Activated T-cell treated with anti-CD3 and anti-CD28 coated beads, Interleukin-2, amount 50 U/mL, for 72 hours (primary cell): ENCODE data around the gene CADM1. TPM values are rescaled to one million over a fixed set of nuclear protein-coding genes. Genes with fewer than 3 reads are reported as not detected.
"Not testable (repeated sequence)": the region's sequence is repeated elsewhere in the genome, so short reads cannot be mapped to it uniquely, and the experiment has no call there.

Source experiments
- ATAC-seq, 2 donors: fragments of 150-1000 bp; cut with Tn5 transposase; replicated peaks in 1 of 2; 2 replicates each; pipeline ENCODE4 v1.10.0; 2021; ENCODE audit warnings: moderate library complexity in 2 of 2, mild to moderate bottlenecking in 1 of 2
- DNase-seq, 2 donors: peaks; one replicate each; pipeline ENCODE4 v3.0.0; 2021 to 2022; ENCODE audit warnings: mixed read lengths in 1 of 2
- H3K27ac Mint-ChIP-seq: one replicate; pipeline ENCODE4 v1.8.0; 2022; ENCODE audit warnings: mild to moderate bottlenecking, moderate library complexity, mixed read lengths
- H3K27me3 Mint-ChIP-seq: one replicate; pipeline ENCODE4 v1.8.0; 2022; ENCODE audit warnings: low read depth, mixed read lengths
- H3K36me3 Mint-ChIP-seq, 2 donors: one replicate each; pipeline ENCODE4 v1.8.0; 2022; ENCODE audit warnings: mixed read lengths in 2 of 2, mild to moderate bottlenecking in 1 of 2; ENCODE audit not compliant: insufficient read depth in 2 of 2
- H3K4me1 Mint-ChIP-seq: one replicate; pipeline ENCODE4 v1.8.0; 2022; ENCODE audit warnings: low read depth, mixed read lengths
- H3K4me3 Mint-ChIP-seq, 2 donors: one replicate each; pipeline ENCODE4 v1.8.0; 2022; ENCODE audit warnings: mild to moderate bottlenecking in 2 of 2, mixed read lengths in 2 of 2, moderate library complexity in 2 of 2
- H3K9me3 Mint-ChIP-seq, 2 donors: one replicate each; pipeline ENCODE4 v1.8.0; 2022; ENCODE audit warnings: mixed read lengths in 2 of 2
- total RNA-seq, 2 donors: library from RNA; stranded (reverse); gene quantifications; one replicate each; pipeline ENCODE4 v1.2.3, GENCODE V29; 2022

CADM1 gene
- total RNA-seq, 2 donors from 2014 or later, result 1.7 to 2.1 TPM

DNA sequence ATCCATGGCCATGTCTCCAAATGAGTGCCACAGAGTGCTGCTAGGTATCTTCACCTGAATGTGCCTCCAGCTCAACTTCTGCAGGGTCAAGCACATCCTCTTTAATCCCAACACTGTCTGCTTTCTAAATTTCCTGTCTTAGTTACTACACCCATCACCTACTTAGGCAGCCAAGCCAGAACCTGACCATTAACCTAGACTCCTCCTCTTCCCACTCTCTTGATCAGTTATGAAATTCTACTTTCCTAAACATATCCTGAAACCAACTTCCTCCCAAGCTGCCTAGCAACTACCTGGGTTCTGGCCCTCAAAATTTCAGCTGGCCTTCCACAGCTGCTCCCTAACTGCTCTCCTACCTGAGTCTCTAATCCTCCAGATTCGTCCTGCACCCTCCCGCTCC, 22.7 kb downstream of the CADM1 start:
- Mint-ChIP-seq H3K27ac (no peak overlapping the region), H3K4me1 (no peaks in the 10 kb centered on the region), H3K36me3 (peaks cover 0 to 6% of the 10 kb centered on the region in 2 donors), H3K9me3 (peaks cover 6 to 7% of the 10 kb centered on the region in 2 donors), H3K27me3 (no peaks in the 10 kb centered on the region), H3K4me3 (no peak overlapping the region)
- ATAC-seq, result no peak
- no peak for DNase-seq

DNA sequence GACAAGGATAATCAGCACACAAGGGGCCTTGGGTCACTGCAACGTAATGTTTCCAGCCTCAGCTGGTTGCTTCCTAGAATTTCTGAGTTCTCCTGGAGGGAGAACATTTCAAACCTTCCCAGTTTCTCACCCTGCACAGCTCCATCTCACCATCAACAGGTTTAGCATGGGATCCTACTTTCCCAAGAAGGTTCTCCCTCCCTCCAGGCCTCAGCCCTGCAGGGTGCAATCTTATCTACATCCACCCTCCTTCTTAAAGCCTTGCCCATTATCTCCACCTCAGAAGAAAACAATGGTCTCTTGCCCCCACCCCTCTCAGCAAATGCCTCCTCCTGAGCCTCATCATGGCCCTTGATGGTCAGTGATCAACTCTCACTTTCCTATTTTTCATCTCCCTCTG, 23.6 kb downstream of the CADM1 start:
- Mint-ChIP-seq H3K9me3 (peaks cover 2 to 3% of the 10 kb centered on the region in 2 donors), H3K4me1 (no peaks in the 10 kb centered on the region), H3K27me3 (no peaks in the 10 kb centered on the region), H3K4me3 (no peak overlapping the region), H3K36me3 (peaks cover 0 to 1% of the 10 kb centered on the region in 2 donors), H3K27ac (no peak overlapping the region)
- ATAC-seq, result no peak
- no peak for DNase-seq

DNA sequence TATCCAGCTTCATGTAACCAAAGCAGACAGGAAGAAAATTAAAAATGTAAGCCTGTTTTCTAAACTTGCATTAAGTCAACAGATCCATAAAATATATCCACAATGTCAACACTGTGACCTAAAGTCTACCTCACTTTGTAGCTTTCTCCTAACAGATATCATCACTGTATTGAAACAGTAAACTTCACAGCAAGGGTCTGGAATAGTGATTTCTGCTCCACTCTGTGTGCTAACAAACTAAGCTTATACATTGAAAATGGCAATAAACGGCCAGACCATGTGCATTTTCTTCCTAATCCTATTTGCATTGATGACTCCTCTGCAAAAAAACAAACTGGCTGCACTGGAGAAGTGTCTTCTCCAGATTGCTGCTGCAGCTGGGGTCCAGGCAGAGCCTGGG, 26.8 kb downstream of the CADM1 start:
- DNase-seq (no peak), ATAC-seq (no peak)
- peaks cover 1 to 2% of the 10 kb centered on the region in 2 donors for H3K9me3 Mint-ChIP-seq
- H3K27ac Mint-ChIP-seq, result no peak overlapping the region
- no peak overlapping the region for H3K4me3 Mint-ChIP-seq
- H3K27me3 Mint-ChIP-seq, result no peaks in the 10 kb centered on the region
- H3K36me3 Mint-ChIP-seq, result peaks cover 0 to 1% of the 10 kb centered on the region in 2 donors
- no peaks in the 10 kb centered on the region for H3K4me1 Mint-ChIP-seq

DNA sequence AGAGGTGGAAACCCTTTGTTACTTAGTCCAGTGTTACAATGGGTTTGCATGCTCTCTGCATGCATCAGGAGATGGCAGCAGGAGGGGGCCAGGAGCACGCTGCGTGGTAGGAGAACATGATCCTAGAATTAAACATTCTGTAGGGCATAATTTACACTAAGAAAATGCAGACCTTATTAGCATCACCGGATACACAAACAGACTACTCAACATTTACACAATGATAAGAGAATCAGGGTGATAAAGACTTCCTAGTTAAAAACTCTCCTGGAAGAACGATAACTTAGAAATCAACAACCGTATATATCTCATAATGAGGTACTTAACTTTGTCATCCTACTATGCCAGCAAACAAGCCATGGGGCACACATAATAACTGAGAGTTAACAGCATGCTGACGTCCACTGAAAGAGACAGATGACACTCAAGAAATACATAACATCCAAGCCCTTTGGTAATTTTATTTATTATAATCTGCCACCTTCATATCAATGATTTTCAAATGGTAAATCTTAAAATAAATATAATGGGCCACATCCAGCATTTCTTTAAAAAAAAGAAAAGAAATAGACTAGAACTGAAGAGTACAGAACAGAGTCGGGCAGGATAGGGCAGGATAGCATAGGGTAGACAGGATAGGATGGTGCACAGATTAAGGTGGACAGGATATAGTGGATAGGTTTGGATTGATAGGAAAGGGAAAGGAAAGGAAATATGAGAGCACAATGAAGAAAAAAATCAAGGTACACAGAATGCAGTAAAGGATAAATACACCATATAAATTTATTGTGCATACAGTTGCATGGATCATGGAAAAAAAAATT, 27.5 kb downstream of the CADM1 start:
- peaks cover 0 to 1% of the 10 kb centered on the region in 2 donors for H3K36me3 Mint-ChIP-seq
- peaks cover 2 to 4% of the 10 kb centered on the region in 2 donors for H3K9me3 Mint-ChIP-seq
- H3K4me1 Mint-ChIP-seq, result no peaks in the 10 kb centered on the region
- DNase-seq (no peak), ATAC-seq (no peak)
- no peak overlapping the region for H3K4me3 Mint-ChIP-seq
- H3K27me3 Mint-ChIP-seq, result peaks cover 4% of the 10 kb centered on the region
- H3K27ac Mint-ChIP-seq, result no peak overlapping the region

DNA sequence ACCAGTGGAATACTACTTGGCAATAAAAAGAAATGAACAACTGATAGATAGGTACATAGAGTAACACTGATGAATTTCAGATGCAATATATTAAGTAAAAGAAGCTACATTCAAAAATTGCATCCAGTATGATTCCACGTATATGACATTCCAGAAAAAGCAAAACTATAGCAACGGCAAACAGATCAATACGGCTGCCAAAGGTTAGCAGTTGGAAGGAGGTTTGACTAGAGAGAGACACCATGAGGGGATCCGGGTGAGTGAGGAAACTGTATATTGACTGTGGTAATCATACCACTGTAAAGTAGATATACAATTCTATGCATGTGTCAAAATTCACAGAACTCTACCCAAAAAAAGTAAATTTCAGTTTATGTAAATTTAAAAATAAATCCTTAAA, 28.7 kb downstream of the CADM1 start:
- no peak overlapping the region for H3K27ac Mint-ChIP-seq
- peaks cover 13% of the 10 kb centered on the region for H3K27me3 Mint-ChIP-seq
- no peaks in the 10 kb centered on the region for H3K4me1 Mint-ChIP-seq
- peaks cover 3 to 6% of the 10 kb centered on the region in 2 donors for H3K9me3 Mint-ChIP-seq
- no peak for ATAC-seq
- H3K36me3 Mint-ChIP-seq, result peaks cover 0 to 1% of the 10 kb centered on the region in 2 donors
- no peak for DNase-seq
- no peak overlapping the region for H3K4me3 Mint-ChIP-seq

DNA sequence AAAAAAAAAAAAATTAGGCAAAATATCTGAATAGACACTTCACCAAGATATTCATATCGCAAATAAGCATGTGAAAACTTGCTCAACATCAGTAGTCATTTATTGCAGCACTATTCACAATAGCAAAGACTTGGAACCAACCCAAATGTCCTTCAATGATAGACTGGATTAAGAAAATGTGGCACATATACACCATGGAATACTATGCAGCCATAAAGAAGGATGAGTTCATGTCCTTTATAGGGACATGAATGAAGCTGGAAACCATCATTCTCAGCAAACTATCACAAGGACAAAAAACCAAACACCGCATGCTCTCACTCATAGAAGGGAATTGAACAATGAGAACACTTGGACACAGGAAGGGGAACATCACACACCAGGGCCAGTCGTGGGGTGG, 29.9 kb downstream of the CADM1 start:
- not testable (repeated sequence) for H3K27ac Mint-ChIP-seq, H3K36me3 Mint-ChIP-seq, H3K4me3 Mint-ChIP-seq, ATAC-seq, H3K9me3 Mint-ChIP-seq, H3K4me1 Mint-ChIP-seq, DNase-seq
- H3K27me3 Mint-ChIP-seq, result peaks cover 13% of the 10 kb centered on the region

DNA sequence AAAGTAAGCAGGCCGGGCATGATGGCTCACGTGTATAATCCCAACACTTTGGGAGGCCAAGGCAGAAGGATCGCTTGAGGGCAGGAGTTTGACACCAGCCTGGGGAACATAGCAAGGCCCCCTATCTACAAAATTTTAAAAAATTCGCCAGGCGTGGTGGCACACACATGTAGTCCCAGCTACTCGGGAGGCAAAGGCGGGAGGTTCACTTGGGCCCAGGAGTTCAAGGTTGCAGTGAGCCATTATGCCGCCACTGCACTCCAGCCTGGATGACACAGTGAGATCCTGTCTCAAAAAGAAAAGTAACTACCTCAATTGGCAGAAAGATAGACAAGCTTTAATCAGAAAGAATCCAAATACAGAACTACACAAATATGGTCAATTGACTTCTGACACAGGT, 31.0 kb downstream of the CADM1 start:
- Mint-ChIP-seq H3K4me3 (no peak overlapping the region), H3K27me3 (peaks cover 13% of the 10 kb centered on the region), H3K27ac (no peak overlapping the region), H3K9me3 (peaks cover 3 to 6% of the 10 kb centered on the region in 2 donors), H3K4me1 (no peaks in the 10 kb centered on the region), H3K36me3 (peaks cover 0 to 1% of the 10 kb centered on the region in 2 donors)
- ATAC-seq (no peak), DNase-seq (no peak)

DNA sequence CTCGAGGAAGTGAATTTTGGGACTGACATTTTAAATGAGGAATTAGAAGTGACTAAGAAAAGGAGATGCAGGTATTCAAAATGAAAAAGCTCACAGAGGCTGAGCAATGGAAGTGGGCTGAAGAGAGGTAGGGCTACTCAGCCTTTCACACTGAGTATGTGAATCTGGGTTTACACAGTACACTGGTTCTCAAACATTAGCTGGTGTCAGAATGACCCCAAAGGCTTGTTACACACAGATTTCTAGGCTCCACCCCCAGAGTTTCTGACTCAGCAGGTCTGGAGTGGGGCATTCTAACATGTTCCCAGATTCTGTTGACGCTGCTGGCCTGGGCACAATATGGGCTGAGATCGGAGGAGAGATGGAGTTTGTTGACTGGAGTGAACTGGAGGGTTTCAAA, 32.8 kb downstream of the CADM1 start:
- Mint-ChIP-seq H3K4me3 (no peak overlapping the region), H3K9me3 (peaks cover 3 to 6% of the 10 kb centered on the region in 2 donors), H3K4me1 (no peaks in the 10 kb centered on the region), H3K36me3 (peaks cover 0 to 1% of the 10 kb centered on the region in 2 donors), H3K27ac (no peak overlapping the region), H3K27me3 (peaks cover 13% of the 10 kb centered on the region)
- ATAC-seq (peak in 1 of 2 donors; percentile 59), DNase-seq (no peak)

DNA sequence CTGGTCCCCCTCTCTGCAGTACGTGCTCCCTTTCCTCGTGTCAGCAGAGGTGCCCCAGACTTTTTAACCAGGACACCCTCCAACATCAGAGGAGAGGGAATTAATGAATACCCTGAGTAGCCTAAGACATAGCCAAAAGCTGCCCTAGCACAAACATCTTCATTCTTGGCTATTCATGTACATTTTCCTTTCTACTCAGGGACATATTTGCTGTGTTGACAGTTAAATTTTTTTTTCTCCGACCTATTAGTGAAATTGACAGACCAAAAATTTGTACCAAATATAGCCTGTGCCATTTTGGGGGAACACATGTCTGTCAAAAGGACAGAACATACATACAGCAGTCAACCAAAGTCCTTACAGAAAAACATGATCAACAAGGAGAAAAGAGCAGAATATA, 33.3 kb downstream of the CADM1 start:
- Mint-ChIP-seq H3K4me3 (no peak overlapping the region), H3K36me3 (peaks cover 0 to 1% of the 10 kb centered on the region in 2 donors), H3K27ac (no peak overlapping the region), H3K9me3 (peaks cover 3 to 6% of the 10 kb centered on the region in 2 donors), H3K27me3 (peaks cover 13% of the 10 kb centered on the region), H3K4me1 (no peaks in the 10 kb centered on the region)
- ATAC-seq, result no peak
- no peak for DNase-seq

DNA sequence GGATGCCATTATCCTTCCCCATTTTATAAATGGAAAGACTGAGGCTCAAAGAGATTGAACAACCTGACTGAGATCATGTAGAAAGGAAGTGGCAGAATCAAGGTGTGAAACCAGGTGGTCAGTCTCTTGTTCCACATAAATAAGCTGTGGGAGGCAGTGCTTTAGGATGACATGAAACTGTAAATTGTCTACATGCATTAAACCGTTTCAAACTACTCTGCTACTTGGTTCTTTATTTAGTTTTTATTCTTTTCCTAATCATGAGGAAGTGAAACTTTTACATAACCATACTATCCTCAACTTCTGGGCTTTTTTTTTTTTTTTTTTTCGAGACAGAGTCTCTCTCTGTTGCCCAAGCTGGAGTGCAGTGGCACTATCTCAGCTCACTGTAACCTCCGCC, 34.9 kb downstream of the CADM1 start:
- Mint-ChIP-seq H3K27me3 (peaks cover 13% of the 10 kb centered on the region), H3K27ac (no peak overlapping the region), H3K4me1 (no peaks in the 10 kb centered on the region), H3K36me3 (peaks cover 0 to 1% of the 10 kb centered on the region in 2 donors), H3K4me3 (no peak overlapping the region), H3K9me3 (peaks cover 2 to 5% of the 10 kb centered on the region in 2 donors)
- no peak for DNase-seq
- no peak for ATAC-seq

DNA sequence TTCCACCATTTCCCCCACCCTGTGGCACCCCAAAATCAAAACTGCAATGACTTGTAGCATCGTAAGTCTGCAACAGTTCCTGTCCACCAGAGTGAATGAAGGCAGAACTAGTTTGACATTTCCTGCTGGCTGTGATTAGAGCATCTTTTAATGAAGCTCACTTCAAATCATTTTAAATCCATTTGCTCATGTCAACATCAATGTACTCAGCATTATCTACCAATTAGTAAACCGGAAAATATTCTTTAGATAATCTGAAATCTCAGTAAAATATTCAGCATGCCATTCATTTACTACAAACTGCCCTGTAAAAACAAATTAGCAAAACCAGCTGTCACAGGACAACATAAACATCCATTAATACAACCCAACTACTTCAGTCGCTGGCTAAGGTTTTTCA, 38.1 kb downstream of the CADM1 start:
- no peak overlapping the region for H3K4me3 Mint-ChIP-seq
- no peaks in the 10 kb centered on the region for H3K4me1 Mint-ChIP-seq
- peaks cover 0 to 1% of the 10 kb centered on the region in 2 donors for H3K9me3 Mint-ChIP-seq
- no peak for DNase-seq
- H3K27ac Mint-ChIP-seq, result no peak overlapping the region
- ATAC-seq, result no peak
- peaks cover 4% of the 10 kb centered on the region for H3K27me3 Mint-ChIP-seq
- no peaks in the 10 kb centered on the region for H3K36me3 Mint-ChIP-seq

DNA sequence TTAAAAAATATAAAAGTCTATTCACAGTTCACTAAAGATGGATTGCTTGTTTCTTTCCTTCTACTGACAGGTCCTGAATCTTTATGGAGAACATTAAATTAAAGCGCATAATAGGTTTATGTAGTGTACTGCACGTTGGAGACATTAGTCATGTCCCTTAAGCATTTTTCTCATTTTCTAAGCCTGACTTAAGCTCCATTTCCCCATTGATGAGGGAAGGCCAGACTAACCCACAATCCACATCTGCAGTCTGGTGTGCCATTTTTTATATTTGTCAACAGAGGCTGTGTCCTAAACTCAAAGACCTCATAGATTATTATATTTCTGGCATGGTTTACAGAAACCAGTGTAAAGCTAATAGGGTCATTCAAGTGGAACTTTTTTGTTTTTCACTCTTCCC, 39.9 kb downstream of the CADM1 start:
- no peaks in the 10 kb centered on the region for H3K27me3 Mint-ChIP-seq
- no peaks in the 10 kb centered on the region for H3K4me1 Mint-ChIP-seq
- H3K27ac Mint-ChIP-seq, result no peak overlapping the region
- DNase-seq (no peak), ATAC-seq (no peak)
- no peaks in the 10 kb centered on the region for H3K36me3 Mint-ChIP-seq
- no peaks in the 10 kb centered on the region for H3K9me3 Mint-ChIP-seq
- H3K4me3 Mint-ChIP-seq, result no peak overlapping the region

DNA sequence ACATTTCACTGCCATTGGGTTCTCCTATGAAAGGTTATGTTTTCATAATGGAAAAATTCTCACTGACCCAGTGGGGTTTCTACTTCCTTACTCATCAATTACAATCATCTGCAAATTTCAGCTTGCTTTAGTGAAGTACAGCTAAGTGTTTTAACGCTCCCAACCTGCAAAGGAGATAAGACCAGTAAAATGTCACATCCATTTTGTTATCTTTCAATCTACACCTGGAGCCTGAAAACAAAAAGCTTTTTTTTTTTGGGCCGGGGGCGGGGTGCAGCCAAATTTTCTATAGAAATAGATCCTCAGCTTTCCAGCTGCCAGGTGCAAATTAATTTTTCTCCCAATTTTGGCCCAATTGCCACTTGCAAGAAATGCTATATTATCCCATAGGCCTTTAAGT, 40.6 kb downstream of the CADM1 start:
- no peaks in the 10 kb centered on the region for H3K27me3 Mint-ChIP-seq
- DNase-seq (no peak), ATAC-seq (no peak)
- no peaks in the 10 kb centered on the region for H3K9me3 Mint-ChIP-seq
- H3K4me1 Mint-ChIP-seq, result no peaks in the 10 kb centered on the region
- no peaks in the 10 kb centered on the region for H3K36me3 Mint-ChIP-seq
- H3K4me3 Mint-ChIP-seq, result no peak overlapping the region
- H3K27ac Mint-ChIP-seq, result no peak overlapping the region

DNA sequence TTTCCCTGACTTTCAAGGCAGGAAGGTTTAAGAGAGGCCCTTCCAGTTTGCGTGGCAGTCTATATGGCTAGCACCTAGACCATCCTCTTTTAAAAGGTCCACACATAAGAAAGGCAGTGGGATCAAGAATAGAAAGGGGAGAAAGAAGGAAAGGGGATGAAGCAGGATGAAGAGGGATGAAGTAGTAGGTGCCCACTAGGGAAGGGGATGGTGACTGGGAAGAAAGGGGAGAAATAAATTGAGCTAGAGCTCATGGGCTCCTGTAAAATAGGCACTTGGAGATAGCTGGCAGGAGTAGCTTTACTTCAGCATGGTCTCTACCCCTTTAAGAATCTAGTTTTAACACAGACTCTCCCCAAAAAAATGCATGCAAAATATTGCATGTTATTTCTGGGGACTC, 41.5 kb downstream of the CADM1 start:
- DNase-seq (no peak), ATAC-seq (no peak)
- no peaks in the 10 kb centered on the region for H3K27me3 Mint-ChIP-seq
- no peaks in the 10 kb centered on the region for H3K4me1 Mint-ChIP-seq
- no peaks in the 10 kb centered on the region for H3K36me3 Mint-ChIP-seq
- no peaks in the 10 kb centered on the region for H3K9me3 Mint-ChIP-seq
- H3K4me3 Mint-ChIP-seq, result no peak overlapping the region
- H3K27ac Mint-ChIP-seq, result no peak overlapping the region
